ENCODE data around the gene CFHR2.

GRCh38 chr1:196976278-196976677 lies 32.7 kb downstream of the CFHR2 start:
- TF ChIP-seq CTCF (IDR thresholded peaks at IDR 0.05; ENCODE audit: low read depth, low read length, poor library complexity, severe bottlenecking) (no peak), EZH2phosphoT487 (IDR thresholded peaks at IDR 0.05; ENCODE audit: borderline replicate concordance, low read length) (no peak)
